TTC549 (cell line): ENCODE data around the gene TUFM.
"Not testable (repeated sequence)": the region's sequence is repeated elsewhere in the genome, so short reads cannot be mapped to it uniquely, and the experiment has no call there.

Experiments
- FAIRE-seq: peaks from 2 replicates; lab custom pipeline; 2012; peaks lifted over from hg19 to GRCh38; lab: Jason Lieb, UNC

Gene TUFM

DNA sequence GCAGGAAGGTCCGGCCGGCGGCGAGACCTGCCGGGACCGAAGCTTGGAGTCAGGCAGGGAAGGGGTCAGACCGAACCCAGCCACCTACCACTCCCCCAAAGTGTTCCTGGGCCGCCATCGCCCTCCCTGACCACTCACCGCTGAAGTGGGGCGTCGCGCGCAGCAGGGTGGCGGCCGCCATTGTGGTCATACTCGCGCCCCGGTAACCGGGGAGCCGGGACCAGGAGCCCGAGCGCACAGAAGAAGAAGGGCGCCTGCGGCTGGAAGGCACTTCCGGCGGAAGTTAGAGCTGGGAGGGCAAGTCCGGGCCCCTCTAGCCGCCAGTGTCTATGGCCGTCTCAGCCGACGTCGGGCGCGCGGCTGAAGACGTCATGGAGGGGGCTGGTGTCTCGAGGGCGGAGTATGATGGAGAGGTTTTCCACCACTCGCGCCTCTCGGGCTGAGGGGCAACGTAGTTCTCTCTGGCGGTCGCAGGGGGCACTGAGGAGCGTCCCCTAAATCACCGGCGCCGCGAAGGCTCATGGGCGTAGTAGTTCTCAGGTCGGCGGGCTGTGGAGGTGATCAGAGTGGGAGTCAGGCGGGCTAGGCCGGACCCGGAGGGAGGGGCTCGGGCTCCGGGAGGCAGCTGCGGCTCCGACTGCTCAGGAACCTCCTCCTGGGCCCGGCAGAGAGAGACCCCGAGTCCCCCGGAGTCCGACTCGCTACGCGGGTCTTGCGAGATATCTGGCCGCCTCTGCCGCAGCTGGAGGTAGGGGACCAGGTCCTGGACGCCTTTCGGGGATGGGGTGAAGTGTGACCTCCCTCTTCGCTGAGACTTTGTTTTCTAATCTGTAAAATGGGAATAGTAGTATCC is at the start of gene TUFM:
TSS of gene TUFM (minus strand) at position 269 of the 853 bp plus-strand sequence. CDS start at position 190, 79 bp downstream.
- FAIRE-seq, result peak; percentile 92

DNA sequence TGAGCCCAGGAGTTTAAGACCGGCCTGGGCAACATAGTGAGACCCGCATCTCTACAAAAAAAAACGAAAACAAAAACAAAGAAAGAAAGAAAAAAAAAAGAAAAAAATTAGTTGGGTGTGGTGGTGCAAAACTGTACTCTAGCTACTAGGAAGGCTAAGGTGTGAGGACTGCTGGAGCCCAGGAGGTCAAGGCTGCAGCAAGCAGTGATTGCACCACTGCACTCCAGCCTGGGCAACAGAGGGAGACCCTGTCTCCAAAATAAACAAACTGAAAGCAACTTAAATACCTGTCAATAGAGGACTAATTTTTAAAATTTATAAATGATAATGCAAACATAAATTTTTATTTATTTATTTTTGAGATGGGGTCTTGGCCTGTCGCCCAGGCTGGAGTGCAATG is 49.5 kb upstream of the TUFM start:
- FAIRE-seq, result no peak

DNA sequence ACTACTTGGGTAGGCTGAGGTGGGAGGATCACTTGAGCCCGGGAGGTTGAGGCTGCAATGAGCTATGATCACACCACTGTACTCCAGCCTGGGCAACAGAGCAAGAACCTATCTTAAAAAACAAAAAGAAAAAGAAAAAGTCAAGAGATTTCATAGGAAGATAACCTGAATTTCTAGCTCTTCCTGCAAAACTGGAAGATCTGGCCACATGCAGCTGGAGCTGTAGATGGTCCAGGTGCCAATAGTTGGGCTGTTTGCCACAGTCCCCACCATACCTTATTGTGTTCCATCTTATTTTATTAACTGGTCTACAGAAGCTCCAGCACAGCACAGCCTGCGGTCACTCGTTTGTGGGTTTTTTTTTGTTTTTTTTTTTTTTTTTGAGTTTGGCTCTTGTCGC is 47.1 kb upstream of the TUFM start:
- no peak for FAIRE-seq

DNA sequence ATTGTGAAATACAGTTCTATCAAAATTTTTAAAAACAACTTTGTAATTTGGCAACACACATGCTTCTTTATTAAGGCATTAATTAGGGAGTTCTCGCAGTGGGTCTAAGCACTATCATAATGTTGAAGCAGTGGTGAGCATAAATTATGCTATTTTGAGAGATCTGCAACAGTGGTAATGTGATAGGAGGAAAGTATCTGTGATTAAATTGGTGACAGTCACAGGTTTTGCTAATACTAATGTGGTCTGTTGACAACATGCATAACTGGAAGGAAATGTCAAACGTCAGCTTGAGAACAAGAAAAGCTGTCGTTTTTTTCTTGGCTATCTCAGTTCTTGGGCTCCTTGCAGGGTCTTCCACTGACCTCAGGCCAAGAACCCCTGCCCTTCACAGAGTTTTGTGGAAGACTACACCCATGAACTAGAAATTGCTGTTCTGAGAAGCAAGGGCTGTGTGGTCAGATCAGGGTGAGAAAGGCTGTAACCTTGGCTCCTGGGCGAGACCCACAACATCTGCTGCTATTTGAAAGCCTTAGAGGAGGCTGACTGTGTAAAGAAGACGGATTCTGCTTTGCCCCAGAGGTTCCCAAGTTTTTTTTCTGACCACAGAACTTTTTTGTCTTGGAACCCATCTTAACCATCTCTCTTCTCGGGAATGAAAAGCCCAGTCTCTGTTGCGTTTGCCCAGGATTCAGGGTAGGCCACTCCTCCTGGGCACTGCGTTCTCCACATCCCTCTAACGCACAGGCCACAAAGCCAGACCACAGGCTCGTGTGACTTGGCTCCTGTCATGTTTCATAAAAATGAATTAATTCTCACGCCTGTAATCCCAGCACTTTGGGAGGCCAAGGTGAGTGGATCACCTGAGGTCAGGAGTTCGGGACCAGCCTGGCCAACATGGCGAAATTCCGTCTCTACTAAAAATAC is 46.1 kb upstream of the TUFM start:
- FAIRE-seq, result no peak

DNA sequence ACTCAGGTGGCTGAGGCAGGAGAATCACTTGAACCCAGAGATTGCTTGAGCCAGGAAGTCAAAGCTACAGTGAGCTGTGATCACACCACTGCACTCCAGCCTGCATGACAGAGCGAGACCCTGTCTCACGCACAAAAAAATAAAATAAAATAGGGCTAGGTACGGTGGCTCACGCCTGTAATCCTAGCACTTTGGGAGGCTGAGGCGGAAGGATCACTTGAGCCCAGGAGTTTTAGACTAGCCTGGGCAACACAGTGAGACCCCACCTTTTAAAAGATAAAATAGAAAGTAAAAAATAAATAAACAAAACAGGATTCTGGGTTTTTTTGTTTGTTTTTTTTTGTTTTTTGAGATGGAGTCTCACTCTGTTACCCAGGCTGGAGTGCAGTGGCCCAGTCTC is 44.2 kb upstream of the TUFM start:
- not testable (repeated sequence) for FAIRE-seq

DNA sequence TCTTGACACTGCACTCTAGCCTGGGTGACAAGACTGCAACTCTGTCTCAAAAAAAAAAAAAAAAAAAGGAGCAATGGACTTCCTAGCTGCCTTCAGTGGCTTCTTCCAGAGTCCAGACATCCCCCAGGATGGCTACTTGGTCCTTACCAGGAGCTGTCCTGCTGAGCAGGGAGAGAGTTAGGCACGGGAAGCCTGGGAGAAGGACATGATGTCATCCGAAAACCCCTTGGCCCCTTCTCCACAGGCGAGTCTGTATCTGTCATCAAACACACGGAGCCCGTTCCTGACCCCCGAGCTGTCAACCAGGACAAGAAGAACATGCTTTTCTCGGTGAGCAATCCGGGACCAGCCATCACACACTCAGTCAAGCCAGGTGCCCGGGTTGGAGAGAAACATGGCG is 40.8 kb upstream of the TUFM start:
- no peak for FAIRE-seq

GRCh38 chr16:28884045-28884444 is 37.9 kb upstream of the TUFM start:
- no peak for FAIRE-seq

GRCh38 chr16:28883221-28883996 is 37.3 kb upstream of the TUFM start:
- FAIRE-seq, result no peak

GRCh38 chr16:28882551-28883160 is 36.5 kb upstream of the TUFM start:
- no peak for FAIRE-seq

- not testable (repeated sequence) for FAIRE-seq
Measured at GRCh38 chr16:28881565-28881964, 35.4 kb upstream of the TUFM start.

DNA sequence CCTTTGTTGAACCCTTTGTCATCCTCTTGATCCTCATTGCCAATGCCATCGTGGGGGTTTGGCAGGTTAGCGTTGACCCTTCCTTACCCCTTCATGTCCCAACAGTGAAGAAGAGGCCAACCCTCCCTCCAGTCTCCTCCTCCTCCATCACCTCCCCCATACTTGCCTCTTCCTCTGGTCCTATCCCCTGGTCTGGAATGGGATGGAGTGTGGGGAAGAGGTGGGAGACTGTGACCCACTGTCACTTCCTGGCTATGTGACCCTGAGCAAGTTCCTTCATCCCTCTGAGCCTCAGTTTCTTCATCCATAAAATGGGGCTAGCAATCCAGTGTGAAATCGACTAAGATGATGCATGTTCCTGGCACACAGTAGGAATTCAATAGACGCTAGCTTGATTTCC is 34.8 kb upstream of the TUFM start:
- no peak for FAIRE-seq

DNA sequence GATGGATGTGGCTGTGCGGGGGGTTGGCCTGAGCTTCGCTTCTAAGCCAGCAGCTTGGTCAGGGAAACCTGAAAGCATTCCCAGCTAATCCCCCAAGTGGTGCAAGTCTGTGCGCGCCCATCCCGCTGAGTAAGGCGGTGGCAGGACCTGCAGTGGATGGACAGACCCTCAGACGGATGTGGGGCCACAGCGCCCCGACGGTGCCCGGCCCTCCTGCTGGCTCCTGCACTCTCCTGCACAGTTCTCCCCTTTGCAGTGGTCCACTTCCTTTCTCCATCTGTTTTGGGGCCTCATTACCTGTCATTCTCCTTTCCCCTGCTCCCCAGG is 34.4 kb upstream of the TUFM start:
- FAIRE-seq, result no peak

- no peak for FAIRE-seq
Measured at GRCh38 chr16:28879841-28880588, 33.9 kb upstream of the TUFM start.

DNA sequence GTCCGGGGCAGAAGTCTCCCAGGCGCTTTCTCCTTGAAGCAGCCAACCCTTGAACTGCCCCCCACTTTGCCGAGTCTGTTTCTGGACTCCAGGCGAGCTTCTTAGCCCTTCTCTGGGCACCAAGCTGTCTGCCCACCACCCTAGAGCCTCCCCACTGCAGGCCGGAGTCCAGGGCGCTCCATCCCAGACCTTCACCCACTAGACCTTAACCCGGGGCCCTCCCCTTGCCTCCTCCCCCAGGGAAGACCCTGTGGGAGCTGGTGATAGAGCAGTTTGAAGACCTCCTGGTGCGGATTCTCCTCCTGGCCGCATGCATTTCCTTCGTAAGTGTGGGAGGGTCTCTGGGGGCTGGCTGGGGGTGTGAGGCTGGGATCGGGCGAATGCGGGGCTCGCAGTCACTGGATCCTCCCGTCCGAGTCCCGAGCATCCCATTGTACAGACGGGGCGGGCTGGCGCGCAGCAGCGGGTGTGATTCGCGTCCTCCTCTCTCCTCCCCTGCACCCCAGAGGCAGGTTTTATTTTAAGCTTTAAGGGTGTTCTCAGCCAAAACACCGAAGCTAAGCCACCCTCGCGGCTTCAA is 33.2 kb upstream of the TUFM start:
- FAIRE-seq, result no peak

- FAIRE-seq, result no peak
Measured at GRCh38 chr16:28878083-28878926, 32.2 kb upstream of the TUFM start, which contains the start of gene ATP2A1. Gene ATP2A1 (plus strand): TSS chr16:28878488. CDS start chr16:28878672, 184 bp downstream.

DNA sequence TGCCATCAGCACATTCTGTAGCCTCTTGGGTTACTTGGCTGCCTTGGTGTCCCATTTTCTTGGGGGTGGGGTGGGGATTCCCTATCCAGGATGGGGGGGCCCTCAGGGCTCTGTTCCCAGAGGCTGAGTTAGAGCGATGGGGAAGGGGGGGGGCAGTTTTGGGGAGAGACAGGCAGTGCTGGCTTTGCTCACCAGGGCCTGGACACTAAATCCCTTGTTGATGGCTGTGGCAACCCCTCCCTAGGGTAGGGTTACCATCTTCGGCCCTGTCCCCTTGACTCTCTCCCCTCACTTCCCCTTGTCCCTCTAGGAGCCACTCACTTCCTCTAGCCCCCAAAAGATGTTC is 31.5 kb upstream of the TUFM start:
- no peak for FAIRE-seq

DNA sequence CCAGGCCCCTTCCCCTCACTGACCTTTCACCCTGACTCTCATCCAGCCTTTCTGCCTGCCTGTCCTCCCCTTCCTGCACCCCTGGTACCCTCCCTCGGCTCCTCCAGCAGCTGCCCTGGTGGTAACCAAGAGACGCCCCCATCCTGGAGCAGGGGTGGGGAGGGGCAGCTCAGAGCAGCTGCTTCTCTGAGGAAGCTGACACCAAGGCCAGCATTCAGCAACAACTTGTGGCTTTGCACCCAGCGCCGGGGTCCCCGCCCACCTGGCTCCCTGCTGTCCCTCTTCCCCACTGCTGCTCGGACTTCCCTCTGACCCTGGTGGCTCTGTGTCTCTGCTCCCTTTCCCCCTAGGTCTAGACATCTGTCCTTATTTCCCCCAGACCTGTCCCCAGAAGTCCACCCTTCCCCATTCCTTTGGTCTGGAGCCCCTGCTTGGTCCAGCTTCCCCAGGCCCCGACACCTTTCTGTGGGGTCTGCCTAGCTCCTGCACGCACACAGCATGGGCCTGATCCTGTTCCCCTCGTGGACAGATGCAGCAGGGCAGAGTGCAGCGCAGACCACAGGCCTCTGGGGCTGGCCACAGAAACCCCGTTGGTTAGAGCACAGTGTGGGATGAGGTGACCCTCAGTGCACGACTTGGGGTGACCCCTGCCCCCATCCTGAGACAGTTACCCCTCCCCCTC is 31.0 kb upstream of the TUFM start:
- FAIRE-seq, result no peak

DNA sequence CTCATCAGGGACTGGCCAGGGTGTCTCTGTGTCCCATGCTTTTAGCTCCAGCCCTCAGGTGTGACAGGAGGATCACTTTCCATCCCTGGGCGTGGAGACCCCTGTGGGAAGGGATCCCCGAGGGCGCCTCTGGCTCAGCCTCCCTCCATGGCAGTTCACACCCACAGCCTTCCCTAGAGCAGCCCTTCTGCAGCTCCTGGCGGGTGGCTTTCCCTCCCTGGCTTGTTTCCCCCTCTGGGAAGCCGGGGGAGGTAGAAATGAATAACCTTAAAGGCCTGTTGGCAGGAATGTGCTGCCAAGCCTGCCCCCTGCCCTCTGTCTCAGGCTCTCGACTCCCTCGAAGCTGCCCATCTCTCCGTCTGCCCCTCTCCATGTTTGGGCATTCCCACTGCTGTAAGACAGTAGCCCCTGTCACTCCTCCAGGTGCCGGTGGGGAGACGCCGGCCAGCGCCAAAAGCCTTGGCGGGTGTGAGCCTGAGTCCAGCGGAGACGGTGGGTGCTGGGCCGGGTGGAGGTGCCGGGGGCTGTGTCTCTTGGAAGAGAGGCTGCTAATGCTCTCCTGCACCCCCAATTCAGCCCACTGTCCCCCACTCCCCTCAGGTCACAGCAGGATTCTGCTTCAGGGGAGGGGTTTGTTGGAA is 30.0 kb upstream of the TUFM start:
- FAIRE-seq, result no peak
